ENCODE results near the gene GGT6.
A peak's percentile ranks its signal among the peaks of the same experiment; 100 is the strongest.

The GGT6 gene

GRCh38 chr17:4573115-4573514 is 12.7 kb upstream of the GGT6 start:
- no peak for TF ChIP-seq CTCF (IDR thresholded peaks at IDR 0.05; ENCODE audit: low read depth, low read length)
- H3K4me3 ChIP-seq (ENCODE audit: low read depth, low read length) = no peak overlapping the region

GRCh38 chr17:4572131-4572530 is 11.8 kb upstream of the GGT6 start:
- TF ChIP-seq CTCF (IDR thresholded peaks at IDR 0.05; ENCODE audit: low read depth, low read length) = no peak
- H3K4me3 ChIP-seq (ENCODE audit: low read depth, low read length) = no peak overlapping the region

- H3K4me3 ChIP-seq (ENCODE audit: low read depth, low read length) = no peak overlapping the region
- no peak for TF ChIP-seq CTCF (IDR thresholded peaks at IDR 0.05; ENCODE audit: low read depth, low read length)
These were observed 9.2 kb upstream of the GGT6 start for GRCh38 chr17:4569591-4569990.

- peak; percentile 63 for TF ChIP-seq CTCF (IDR thresholded peaks at IDR 0.05; ENCODE audit: low read depth, low read length)
- no peak overlapping the region for H3K4me3 ChIP-seq (ENCODE audit: low read depth, low read length)
These were observed 6.4 kb upstream of the GGT6 start for GRCh38 chr17:4566785-4567184.

- no peak overlapping the region for H3K4me3 ChIP-seq (ENCODE audit: low read depth, low read length)
- TF ChIP-seq CTCF (IDR thresholded peaks at IDR 0.05; ENCODE audit: low read depth, low read length) = peak; percentile 85
These were observed 5.1 kb upstream of the GGT6 start for GRCh38 chr17:4565209-4566141.

- H3K4me3 ChIP-seq (ENCODE audit: low read depth, low read length) = no peak overlapping the region
- no peak for TF ChIP-seq CTCF (IDR thresholded peaks at IDR 0.05; ENCODE audit: low read depth, low read length)
These were observed 1.9 kb upstream of the GGT6 start for GRCh38 chr17:4562015-4562969.
